A549 (cell line): ENCODE results near the gene PANX2.

Source experiments
- PBX3 ChIP-seq: IDR thresholded peaks from 2 replicates; pipeline ENCODE4 v1.6.1; 2012
- POLR2A ChIP-seq: IDR thresholded peaks from 2 replicates; pipeline ENCODE4 v1.6.1; 2012; ENCODE audit warnings: mild to moderate bottlenecking, low read length
- TF ChIP-seq, protein P1 (sequence below): fragments of 450-650 bp; IDR thresholded peaks from 2 replicates; pipeline ENCODE4 v1.6.1; 2014; ENCODE audit warnings: antibody characterized with exemption

DNA sequence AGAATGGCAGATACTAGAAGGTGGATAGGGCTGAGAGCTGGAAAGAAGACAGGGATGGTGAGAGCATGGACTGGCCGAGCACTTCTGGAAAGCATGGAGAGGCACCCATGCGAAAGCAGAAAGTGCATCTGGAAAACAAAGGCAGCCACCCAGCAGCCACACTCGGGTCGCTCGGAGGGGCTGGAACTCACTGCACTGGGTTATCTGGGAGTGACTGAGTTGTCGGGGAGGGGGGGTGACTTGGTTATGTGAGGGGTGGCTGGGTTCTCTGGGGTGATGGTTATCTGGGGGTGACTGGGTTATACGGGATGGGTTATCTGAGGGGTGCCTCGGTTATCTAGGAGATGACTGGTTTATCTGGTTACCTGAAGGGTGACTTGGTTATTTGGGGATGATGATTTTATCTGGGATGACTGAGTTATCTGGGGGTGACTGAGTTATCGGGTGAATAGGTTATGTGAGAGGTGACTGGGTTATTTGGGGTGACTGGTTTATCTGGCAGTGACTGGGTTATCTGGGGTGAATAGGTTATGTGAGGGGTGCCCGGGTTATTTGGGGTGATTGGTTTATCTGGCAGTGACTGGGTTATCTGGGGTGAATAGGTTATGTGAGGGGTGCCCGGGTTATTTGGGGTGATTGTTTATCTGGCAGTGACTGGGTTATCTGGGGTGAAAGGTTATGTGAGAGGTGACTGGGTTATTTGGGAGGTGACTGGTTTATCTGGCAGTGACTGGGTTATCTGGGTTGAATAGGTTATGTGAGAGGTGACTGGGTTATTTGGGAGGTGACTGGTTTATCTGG is 2.6 kb upstream of the PANX2 start:
- no peak for TF ChIP-seq POLR2A
- TF ChIP-seq, protein P1, sequence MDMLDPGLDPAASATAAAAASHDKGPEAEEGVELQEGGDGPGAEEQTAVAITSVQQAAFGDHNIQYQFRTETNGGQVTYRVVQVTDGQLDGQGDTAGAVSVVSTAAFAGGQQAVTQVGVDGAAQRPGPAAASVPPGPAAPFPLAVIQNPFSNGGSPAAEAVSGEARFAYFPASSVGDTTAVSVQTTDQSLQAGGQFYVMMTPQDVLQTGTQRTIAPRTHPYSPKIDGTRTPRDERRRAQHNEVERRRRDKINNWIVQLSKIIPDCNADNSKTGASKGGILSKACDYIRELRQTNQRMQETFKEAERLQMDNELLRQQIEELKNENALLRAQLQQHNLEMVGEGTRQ, result no peak
- no peak for TF ChIP-seq PBX3
